ENCODE data around the gene UBE2E2.

UBE2E2 gene

DNA sequence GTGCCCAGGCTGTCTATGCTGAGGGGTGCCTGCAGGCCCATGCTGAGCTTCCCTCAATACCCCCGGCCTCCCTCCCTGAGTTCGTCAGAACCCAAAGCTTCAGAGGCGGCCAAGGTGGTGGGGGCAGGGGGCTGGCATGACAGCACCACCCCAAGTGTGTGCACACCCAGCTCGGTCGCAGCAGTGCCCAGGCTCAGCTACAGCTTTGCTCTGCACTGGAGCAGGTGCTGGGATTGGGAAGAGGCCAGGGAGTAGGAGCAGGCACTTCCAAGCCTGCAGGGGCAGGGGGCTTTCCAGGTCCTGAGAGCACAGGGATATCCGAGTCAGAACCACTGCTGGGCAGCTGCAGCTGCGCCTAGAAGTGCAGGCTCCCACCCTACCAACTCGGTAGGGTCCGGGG lies 283.9 kb downstream of the UBE2E2 start:
- DNase-seq (ENCODE audit: low read depth, low spot score): no peak
- no peaks in the 10 kb centered on the region for H3K36me3 ChIP-seq (ENCODE audit: insufficient read depth, insufficient read length, low read length)
- H3K4me1 ChIP-seq (ENCODE audit: insufficient read depth, insufficient read length): no peaks in the 10 kb centered on the region
- no peak overlapping the region for H3K4me3 ChIP-seq (ENCODE audit: insufficient read length, low read depth)
- H3K9me3 ChIP-seq (ENCODE audit: insufficient read depth, low read length): peaks cover 18% of the 10 kb centered on the region; the same call in 1 of the 2 replicates
- no peak overlapping the region for H3K9ac ChIP-seq (ENCODE audit: insufficient read length, low read depth)
- TF ChIP-seq SUZ12 (IDR thresholded peaks at IDR 0.05; ENCODE audit: extremely low read depth, insufficient read depth, insufficient read length) (no peak), ZNF274 (IDR thresholded peaks at IDR 0.05; ENCODE audit: low read depth, low read length) (no peak), YY1 (IDR thresholded peaks at IDR 0.05; ENCODE audit: insufficient read depth, insufficient read length) (no peak)
- H3K27me3 ChIP-seq (ENCODE audit: insufficient read depth, insufficient read length): no peaks in the 10 kb centered on the region

DNA sequence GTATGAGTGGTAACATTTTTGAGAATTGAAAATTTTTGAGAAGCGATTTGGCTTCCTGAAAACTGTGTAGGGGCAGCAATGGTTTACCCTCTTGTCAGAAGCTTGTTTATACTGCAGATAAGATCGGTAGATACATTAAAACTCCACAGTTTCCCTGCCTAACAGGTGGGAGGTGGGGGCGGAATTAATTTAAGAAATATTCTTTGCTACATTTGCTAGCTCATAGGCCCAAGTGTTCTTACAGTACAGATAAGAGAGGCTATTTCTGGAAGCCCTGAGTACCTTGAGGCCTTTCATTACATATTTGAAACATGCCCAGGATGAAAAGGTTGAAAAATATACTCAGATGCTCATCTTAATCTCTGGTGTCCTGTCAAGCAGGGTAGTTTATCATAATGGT lies 285.5 kb downstream of the UBE2E2 start:
- Histone ChIP-seq H3K4me1 (ENCODE audit: insufficient read depth, insufficient read length) (no peaks in the 10 kb centered on the region), H3K4me3 (ENCODE audit: insufficient read length, low read depth) (no peak overlapping the region), H3K36me3 (ENCODE audit: insufficient read depth, insufficient read length, low read length) (no peaks in the 10 kb centered on the region), H3K9ac (ENCODE audit: insufficient read length, low read depth) (no peak overlapping the region), H3K9me3 (ENCODE audit: insufficient read depth, low read length) (peaks cover 18% of the 10 kb centered on the region; the same call in 1 of the 2 replicates), H3K27me3 (ENCODE audit: insufficient read depth, insufficient read length) (no peaks in the 10 kb centered on the region)
- TF ChIP-seq SUZ12 (IDR thresholded peaks at IDR 0.05; ENCODE audit: extremely low read depth, insufficient read depth, insufficient read length) (no peak), ZNF274 (IDR thresholded peaks at IDR 0.05; ENCODE audit: low read depth, low read length) (no peak), YY1 (IDR thresholded peaks at IDR 0.05; ENCODE audit: insufficient read depth, insufficient read length) (no peak)
- DNase-seq (ENCODE audit: low read depth, low spot score): no peak

- H3K27me3 ChIP-seq (ENCODE audit: insufficient read depth, insufficient read length): no peaks in the 10 kb centered on the region
- DNase-seq (ENCODE audit: low read depth, low spot score): no peak
- peaks cover 18% of the 10 kb centered on the region; the same call in 1 of the 2 replicates for H3K9me3 ChIP-seq (ENCODE audit: insufficient read depth, low read length)
- no peaks in the 10 kb centered on the region for H3K4me1 ChIP-seq (ENCODE audit: insufficient read depth, insufficient read length)
- H3K9ac ChIP-seq (ENCODE audit: insufficient read length, low read depth): no peak overlapping the region
- TF ChIP-seq ZNF274 (IDR thresholded peaks at IDR 0.05; ENCODE audit: low read depth, low read length) (no peak), SUZ12 (IDR thresholded peaks at IDR 0.05; ENCODE audit: extremely low read depth, insufficient read depth, insufficient read length) (no peak), YY1 (IDR thresholded peaks at IDR 0.05; ENCODE audit: insufficient read depth, insufficient read length) (no peak)
- no peaks in the 10 kb centered on the region for H3K36me3 ChIP-seq (ENCODE audit: insufficient read depth, insufficient read length, low read length)
- H3K4me3 ChIP-seq (ENCODE audit: insufficient read length, low read depth): no peak overlapping the region
These were observed 286.4 kb downstream of the UBE2E2 start for GRCh38 chr3:23489300-23490158.

DNA sequence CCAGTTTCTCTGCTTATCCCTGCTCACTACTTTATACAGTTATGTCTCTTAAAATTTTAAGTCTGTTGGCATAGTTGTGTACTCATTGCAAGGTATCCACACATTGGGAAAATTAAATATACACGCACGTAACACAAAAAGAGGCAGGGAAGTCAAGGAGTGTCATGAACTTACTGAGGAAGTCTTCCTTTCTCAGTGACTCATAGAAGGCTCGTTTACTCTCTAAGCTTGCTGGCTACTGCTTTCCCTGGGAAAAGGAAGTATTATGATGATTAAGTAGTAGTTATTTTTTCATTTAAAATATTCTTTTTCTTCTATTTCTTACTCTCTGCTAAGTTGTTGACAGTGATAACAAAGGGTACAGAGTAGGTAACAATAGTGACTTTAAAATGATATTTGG lies 287.3 kb downstream of the UBE2E2 start:
- TF ChIP-seq ZNF274 (IDR thresholded peaks at IDR 0.05; ENCODE audit: low read depth, low read length) (no peak), YY1 (IDR thresholded peaks at IDR 0.05; ENCODE audit: insufficient read depth, insufficient read length) (no peak), SUZ12 (IDR thresholded peaks at IDR 0.05; ENCODE audit: extremely low read depth, insufficient read depth, insufficient read length) (no peak)
- Histone ChIP-seq H3K4me3 (ENCODE audit: insufficient read length, low read depth) (no peak overlapping the region), H3K27me3 (ENCODE audit: insufficient read depth, insufficient read length) (no peaks in the 10 kb centered on the region), H3K36me3 (ENCODE audit: insufficient read depth, insufficient read length, low read length) (no peaks in the 10 kb centered on the region), H3K9me3 (ENCODE audit: insufficient read depth, low read length) (peaks cover 17% of the 10 kb centered on the region; the same call in 1 of the 2 replicates), H3K9ac (ENCODE audit: insufficient read length, low read depth) (no peak overlapping the region), H3K4me1 (ENCODE audit: insufficient read depth, insufficient read length) (no peaks in the 10 kb centered on the region)
- no peak for DNase-seq (ENCODE audit: low read depth, low spot score)

- no peaks in the 10 kb centered on the region for H3K4me1 ChIP-seq (ENCODE audit: insufficient read depth, insufficient read length)
- no peaks in the 10 kb centered on the region for H3K36me3 ChIP-seq (ENCODE audit: insufficient read depth, insufficient read length, low read length)
- H3K4me3 ChIP-seq (ENCODE audit: insufficient read length, low read depth): no peak overlapping the region
- TF ChIP-seq ZNF274 (IDR thresholded peaks at IDR 0.05; ENCODE audit: low read depth, low read length) (no peak), SUZ12 (IDR thresholded peaks at IDR 0.05; ENCODE audit: extremely low read depth, insufficient read depth, insufficient read length) (no peak), YY1 (IDR thresholded peaks at IDR 0.05; ENCODE audit: insufficient read depth, insufficient read length) (no peak)
- H3K27me3 ChIP-seq (ENCODE audit: insufficient read depth, insufficient read length): no peaks in the 10 kb centered on the region
- peaks cover 1% of the 10 kb centered on the region; the same call in 1 of the 2 replicates for H3K9me3 ChIP-seq (ENCODE audit: insufficient read depth, low read length)
- H3K9ac ChIP-seq (ENCODE audit: insufficient read length, low read depth): no peak overlapping the region
- DNase-seq (ENCODE audit: low read depth, low spot score): no peak
These were observed 288.9 kb downstream of the UBE2E2 start for GRCh38 chr3:23492057-23492456.

DNA sequence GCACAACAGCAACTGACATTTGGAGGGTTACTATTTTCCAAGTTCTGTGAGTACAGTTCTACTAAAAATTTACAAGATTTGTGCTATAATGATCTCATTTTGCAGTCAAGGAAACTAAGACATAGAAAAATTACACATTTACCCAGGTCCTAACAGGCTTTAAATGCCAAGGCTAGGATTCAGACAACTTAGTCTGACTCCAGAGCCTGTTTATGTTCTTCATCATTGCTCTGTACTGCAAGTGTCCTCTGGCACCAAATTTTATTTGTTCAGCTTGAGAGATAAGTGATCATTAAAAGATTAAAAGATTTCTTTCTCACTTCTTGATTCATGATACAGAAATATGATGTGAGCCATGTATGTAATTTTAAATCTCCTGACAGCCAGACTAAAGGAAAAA lies 290.8 kb downstream of the UBE2E2 start:
- Histone ChIP-seq H3K27me3 (ENCODE audit: insufficient read depth, insufficient read length) (no peaks in the 10 kb centered on the region), H3K9ac (ENCODE audit: insufficient read length, low read depth) (no peak overlapping the region), H3K9me3 (ENCODE audit: insufficient read depth, low read length) (no peaks in the 10 kb centered on the region), H3K4me3 (ENCODE audit: insufficient read length, low read depth) (no peak overlapping the region), H3K36me3 (ENCODE audit: insufficient read depth, insufficient read length, low read length) (no peaks in the 10 kb centered on the region), H3K4me1 (ENCODE audit: insufficient read depth, insufficient read length) (no peaks in the 10 kb centered on the region)
- no peak for DNase-seq (ENCODE audit: low read depth, low spot score)
- TF ChIP-seq ZNF274 (IDR thresholded peaks at IDR 0.05; ENCODE audit: low read depth, low read length) (no peak), SUZ12 (IDR thresholded peaks at IDR 0.05; ENCODE audit: extremely low read depth, insufficient read depth, insufficient read length) (no peak), YY1 (IDR thresholded peaks at IDR 0.05; ENCODE audit: insufficient read depth, insufficient read length) (no peak)

DNA sequence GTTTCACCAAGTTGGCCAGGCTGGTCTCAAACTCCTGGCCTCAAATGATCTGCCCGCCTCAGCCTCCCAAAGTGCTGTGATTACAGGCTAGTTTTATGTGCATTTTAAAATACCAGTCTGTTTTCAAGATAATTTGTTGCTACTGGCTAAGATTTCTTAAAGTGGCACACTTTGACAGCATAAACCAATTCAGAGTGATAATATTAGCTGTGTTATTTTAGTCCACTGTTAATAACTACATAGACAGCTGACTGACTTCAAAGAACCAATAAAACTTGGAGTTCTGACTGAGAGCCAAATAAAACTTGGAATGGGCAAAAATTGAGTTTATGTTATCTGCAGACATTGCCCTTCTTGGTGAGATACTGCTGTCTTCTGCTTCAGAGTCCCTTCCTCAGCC lies 291.8 kb downstream of the UBE2E2 start:
- DNase-seq (ENCODE audit: low read depth, low spot score): no peak
- H3K4me1 ChIP-seq (ENCODE audit: insufficient read depth, insufficient read length): no peaks in the 10 kb centered on the region
- no peaks in the 10 kb centered on the region for H3K9me3 ChIP-seq (ENCODE audit: insufficient read depth, low read length)
- no peaks in the 10 kb centered on the region for H3K36me3 ChIP-seq (ENCODE audit: insufficient read depth, insufficient read length, low read length)
- H3K9ac ChIP-seq (ENCODE audit: insufficient read length, low read depth): no peak overlapping the region
- TF ChIP-seq SUZ12 (IDR thresholded peaks at IDR 0.05; ENCODE audit: extremely low read depth, insufficient read depth, insufficient read length): no peak
- TF ChIP-seq YY1 (IDR thresholded peaks at IDR 0.05; ENCODE audit: insufficient read depth, insufficient read length): no peak
- no peak for TF ChIP-seq ZNF274 (IDR thresholded peaks at IDR 0.05; ENCODE audit: low read depth, low read length)
- H3K27me3 ChIP-seq (ENCODE audit: insufficient read depth, insufficient read length): no peaks in the 10 kb centered on the region
- no peak overlapping the region for H3K4me3 ChIP-seq (ENCODE audit: insufficient read length, low read depth)

Data from NT2/D1 (cell line).